Upper lobe of left lung (tissue), 4 donors: ENCODE measurements around the gene RBPJL.

Source experiments
- CTCF ChIP-seq, 6 experiments: fragments of 450-650 bp in 4 of 6; fragments of 200-600 bp in 2 of 6; sonication (generic) in 2 of 6; IDR thresholded peaks; one replicate each; pipeline ENCODE4 v1.5.1; 2016 to 2019; ENCODE audit warnings: antibody characterized with exemption in 6 of 6
- POLR2A ChIP-seq, 4 donors: fragments of 450-650 bp; IDR thresholded peaks; one replicate each; pipeline ENCODE4 v1.5.1; 2016 to 2017; ENCODE audit warnings: antibody characterized with exemption in 4 of 4, mild to moderate bottlenecking in 2 of 4
- POLR2AphosphoS5 ChIP-seq, 2 donors: sonication (generic); formaldehyde crosslinking; IDR thresholded peaks; one replicate each; pipeline ENCODE4 v1.5.1; 2017; ENCODE audit warnings: antibody characterized with exemption in 2 of 2

DNA sequence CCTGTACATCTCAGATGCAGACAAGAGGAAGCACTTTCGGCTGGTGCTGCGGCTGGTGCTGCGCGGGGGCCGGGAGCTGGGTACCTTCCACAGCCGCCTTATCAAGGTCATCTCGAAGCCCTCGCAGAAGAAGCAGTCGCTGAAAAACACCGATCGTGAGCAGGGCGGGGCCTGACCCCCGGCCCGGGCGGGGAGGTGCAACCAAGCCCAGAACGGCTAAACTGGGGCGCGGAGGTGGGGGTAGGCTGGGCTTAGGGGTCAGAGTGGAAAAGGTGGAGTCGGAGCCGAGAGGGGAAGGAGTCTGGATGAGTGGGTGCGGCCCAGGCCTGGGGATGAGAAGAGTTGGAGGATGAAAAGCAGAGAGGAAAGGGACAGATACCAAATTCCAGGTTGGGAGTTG lies 5.6 kb downstream of the RBPJL start:
- no peak for TF ChIP-seq CTCF (IDR thresholded peaks at IDR 0.05)
- TF ChIP-seq POLR2A (IDR thresholded peaks at IDR 0.05): no peak
- no peak for TF ChIP-seq POLR2AphosphoS5 (IDR thresholded peaks at IDR 0.05)
